ENCODE measurements around the gene UQCC2.
A peak's percentile ranks its signal among the peaks of the same experiment; 100 is the strongest.

Gene UQCC2

DNA sequence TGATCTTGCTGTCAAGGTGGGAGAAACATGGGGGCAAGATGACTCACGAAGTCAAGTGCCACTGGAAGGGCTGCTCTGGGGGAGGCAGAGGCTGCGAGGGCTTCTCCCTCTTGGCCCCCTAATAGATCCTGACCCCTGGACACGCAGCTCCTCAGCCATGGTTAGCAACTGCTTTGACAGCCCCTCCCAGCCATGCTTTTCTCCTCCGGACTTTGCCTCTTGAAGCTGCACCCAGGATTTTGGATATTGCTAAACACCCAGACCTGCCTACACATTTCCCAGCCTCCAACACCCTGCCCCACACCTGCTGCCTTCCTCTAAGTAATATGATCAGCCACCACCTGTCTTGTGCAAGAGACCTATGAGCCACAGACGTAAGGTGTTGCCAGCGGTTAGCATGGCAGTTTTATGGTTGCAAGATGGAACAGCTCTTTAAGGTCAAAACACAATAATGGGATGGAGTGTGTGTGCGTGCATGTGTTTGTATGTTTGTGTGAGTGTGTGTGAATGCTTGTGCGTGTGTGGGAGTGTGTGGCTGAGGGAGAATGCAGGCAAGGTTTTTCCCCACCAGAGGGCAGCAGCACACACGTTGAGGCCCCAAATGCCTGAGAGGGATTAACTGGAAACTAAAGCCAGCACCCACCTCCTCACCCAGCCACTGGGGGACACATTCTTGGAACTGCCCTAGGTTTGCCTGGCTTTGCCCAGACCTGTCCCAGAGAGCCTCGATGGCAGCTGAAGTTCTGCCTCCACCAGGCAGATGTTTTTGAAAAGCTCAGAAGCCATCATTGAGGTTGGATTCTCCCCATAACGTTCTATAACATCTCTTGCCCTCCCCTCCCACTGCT, 32.7 kb upstream of the UQCC2 start:
- H3K4me3 ChIP-seq (ENCODE audit: low read length) = no peak overlapping the region
- peak; percentile 72 for DNase-seq (ENCODE audit: low read depth)
- TF ChIP-seq, protein P1, sequence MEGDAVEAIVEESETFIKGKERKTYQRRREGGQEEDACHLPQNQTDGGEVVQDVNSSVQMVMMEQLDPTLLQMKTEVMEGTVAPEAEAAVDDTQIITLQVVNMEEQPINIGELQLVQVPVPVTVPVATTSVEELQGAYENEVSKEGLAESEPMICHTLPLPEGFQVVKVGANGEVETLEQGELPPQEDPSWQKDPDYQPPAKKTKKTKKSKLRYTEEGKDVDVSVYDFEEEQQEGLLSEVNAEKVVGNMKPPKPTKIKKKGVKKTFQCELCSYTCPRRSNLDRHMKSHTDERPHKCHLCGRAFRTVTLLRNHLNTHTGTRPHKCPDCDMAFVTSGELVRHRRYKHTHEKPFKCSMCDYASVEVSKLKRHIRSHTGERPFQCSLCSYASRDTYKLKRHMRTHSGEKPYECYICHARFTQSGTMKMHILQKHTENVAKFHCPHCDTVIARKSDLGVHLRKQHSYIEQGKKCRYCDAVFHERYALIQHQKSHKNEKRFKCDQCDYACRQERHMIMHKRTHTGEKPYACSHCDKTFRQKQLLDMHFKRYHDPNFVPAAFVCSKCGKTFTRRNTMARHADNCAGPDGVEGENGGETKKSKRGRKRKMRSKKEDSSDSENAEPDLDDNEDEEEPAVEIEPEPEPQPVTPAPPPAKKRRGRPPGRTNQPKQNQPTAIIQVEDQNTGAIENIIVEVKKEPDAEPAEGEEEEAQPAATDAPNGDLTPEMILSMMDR (conservative IDR thresholded peaks at IDR 0.05; ENCODE audit: low read length) = peak; percentile 92

DNA sequence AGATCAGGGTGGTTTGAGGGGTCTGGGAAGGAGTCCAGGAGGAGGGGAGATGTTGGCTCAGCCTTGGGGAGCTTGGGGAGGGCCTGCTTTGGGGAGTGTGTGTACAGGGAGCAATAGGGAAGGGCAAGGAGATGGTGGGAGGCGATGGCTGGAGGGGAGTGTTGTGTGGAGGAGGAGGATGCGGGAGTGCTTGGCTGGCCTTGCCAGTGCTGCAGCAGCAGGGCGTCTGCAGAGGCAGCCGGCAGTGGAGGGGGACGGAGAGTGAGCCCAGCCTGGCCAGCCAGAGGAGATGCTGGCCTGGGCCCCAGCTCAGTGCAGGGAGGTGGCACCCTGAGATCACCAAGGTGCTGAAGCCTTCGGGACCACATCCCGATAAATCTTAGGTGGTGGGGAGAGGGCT, 31.3 kb upstream of the UQCC2 start:
- H3K4me3 ChIP-seq (ENCODE audit: low read length) = no peak overlapping the region
- no peak for DNase-seq (ENCODE audit: low read depth)

DNA sequence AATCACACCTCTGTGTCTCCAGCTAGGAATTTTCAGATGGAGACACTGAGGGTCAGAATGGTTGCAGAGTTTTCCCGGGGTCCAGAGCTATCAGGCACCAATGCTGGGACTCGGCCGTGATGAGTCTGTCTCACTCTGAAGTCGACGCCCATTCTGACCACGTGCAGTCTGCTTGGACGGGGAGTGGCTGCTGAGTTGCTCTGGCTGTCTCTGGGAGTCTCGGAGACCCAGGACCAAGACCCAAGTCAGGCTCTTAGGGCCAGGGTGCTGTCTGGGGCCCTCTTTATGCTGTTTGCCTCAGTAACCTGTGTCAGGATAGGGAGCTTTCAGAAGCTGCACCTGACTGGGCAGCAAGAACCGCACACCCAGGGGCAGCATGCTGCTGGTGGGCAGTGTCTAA, 30.6 kb upstream of the UQCC2 start:
- TF ChIP-seq, protein P1 (conservative IDR thresholded peaks at IDR 0.05; ENCODE audit: low read length) = no peak
- H3K4me3 ChIP-seq (ENCODE audit: low read length) = no peak overlapping the region
- no peak for DNase-seq (ENCODE audit: low read depth)

More for the DNA sequence above, 31.3 kb upstream of the UQCC2 start:
- TF ChIP-seq, protein P1 (conservative IDR thresholded peaks at IDR 0.05; ENCODE audit: low read length) = no peak

DNA sequence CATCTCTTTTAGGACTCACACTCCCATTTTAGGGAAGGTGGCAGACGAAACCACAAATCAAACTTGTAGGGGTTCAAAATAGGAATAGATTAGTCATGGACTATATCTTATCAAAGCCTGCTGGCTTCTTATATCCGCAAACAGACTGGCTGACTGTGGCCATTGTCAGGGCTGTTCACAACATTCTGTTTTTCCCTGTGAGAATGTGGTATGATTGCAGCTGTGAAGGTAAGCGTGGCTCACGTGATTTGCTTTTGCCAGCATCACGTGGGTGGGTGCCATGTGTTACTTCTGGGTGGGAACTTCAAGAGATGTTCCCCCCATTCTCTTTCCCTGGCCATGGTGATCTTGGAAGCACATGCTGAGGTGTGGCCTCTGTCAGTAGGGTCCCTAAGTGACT, 29.3 kb upstream of the UQCC2 start:
- H3K4me3 ChIP-seq (ENCODE audit: low read length) = no peak overlapping the region
- no peak for DNase-seq (ENCODE audit: low read depth)
- TF ChIP-seq, protein P1 (conservative IDR thresholded peaks at IDR 0.05; ENCODE audit: low read length) = no peak

DNA sequence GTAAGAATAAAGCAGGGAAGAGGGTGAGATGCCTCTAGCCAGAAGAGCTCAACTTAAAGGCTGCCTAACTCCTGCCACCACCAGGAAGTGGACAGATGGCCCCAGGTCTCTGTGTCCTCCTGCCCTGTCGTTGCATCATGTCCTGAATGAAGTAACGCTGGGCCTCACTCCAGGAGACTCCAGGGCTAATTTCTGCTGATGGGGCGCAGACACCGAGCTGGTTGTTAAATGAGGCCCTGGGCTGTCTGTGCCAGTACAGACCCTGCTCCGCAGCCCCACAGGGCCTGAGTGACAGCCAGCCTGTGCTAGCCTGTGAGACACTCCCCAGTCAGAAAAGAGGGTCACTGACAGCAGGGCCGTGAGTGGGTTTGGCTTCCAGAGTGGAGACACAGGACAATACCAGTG, 28.7 kb upstream of the UQCC2 start:
- TF ChIP-seq, protein P1 (conservative IDR thresholded peaks at IDR 0.05; ENCODE audit: low read length) = no peak
- DNase-seq (ENCODE audit: low read depth) = peak; percentile 49

DNA sequence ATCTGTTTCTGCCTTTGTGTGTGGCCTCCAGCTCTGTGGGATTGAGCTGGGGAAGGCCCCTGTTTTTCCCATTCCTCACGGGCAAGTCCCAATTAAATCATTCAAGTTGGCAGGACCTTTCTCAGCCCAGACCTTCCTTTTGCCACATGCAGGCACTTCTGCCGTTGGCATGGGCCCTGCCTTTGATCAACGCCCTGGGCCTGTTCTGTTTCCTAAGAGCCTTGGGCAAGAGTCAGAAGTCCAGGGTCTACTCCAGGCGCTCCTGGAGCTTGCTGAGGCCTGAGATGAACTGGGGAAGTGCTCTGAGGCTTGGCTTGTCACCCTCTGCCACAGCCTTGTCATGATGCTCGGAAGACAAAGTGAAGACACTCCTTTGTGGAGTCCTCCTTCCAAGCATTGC, 28.1 kb upstream of the UQCC2 start:
- no peak overlapping the region for H3K4me3 ChIP-seq (ENCODE audit: low read length)
- TF ChIP-seq, protein P1 (conservative IDR thresholded peaks at IDR 0.05; ENCODE audit: low read length) = no peak
- DNase-seq (ENCODE audit: low read depth) = no peak

More for the DNA sequence above, 28.7 kb upstream of the UQCC2 start:
- H3K4me3 ChIP-seq (ENCODE audit: low read length) = no peak overlapping the region

DNA sequence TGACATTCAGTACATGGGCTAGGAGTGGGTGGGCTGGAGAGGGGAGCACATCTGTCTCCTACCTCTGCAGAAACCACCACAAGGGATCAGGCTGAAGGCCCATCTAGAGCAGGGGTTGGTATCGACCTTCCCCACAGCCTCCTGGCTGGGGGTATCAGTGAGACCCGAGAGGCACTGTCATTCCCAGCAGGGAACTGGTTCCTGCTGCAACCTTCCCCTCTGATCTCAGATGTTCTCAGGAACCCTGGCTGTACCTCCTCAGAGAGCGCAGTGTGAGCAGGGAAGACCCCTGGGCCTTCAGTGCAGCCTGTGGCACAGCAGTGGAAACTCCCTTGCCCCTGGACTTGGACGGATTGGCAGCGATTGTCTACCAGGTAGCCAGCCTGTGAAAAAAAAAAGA, 27.4 kb upstream of the UQCC2 start:
- DNase-seq (ENCODE audit: low read depth) = no peak
- H3K4me3 ChIP-seq (ENCODE audit: low read length) = no peak overlapping the region
- TF ChIP-seq, protein P1 (conservative IDR thresholded peaks at IDR 0.05; ENCODE audit: low read length) = no peak
